Liver (tissue), 3 donors: ENCODE results near the gene SPAG16.

Experiments used
- MAX ChIP-seq: IDR thresholded peaks from 2 replicates; pipeline ENCODE4 v1.6.1; 2016; ENCODE audit warnings: antibody characterized with exemption
- RAD21 ChIP-seq, 2 donors: IDR thresholded peaks; 2 replicates each; pipeline ENCODE4 v1.6.1; 2016; ENCODE audit warnings: antibody characterized with exemption in 2 of 2, mild to moderate bottlenecking in 2 of 2
- TAF1 ChIP-seq: conservative IDR thresholded peaks from 2 replicates; pipeline ENCODE4 v1.6.1; 2016; ENCODE audit warnings: antibody characterized with exemption, mild to moderate bottlenecking
- TF ChIP-seq, protein P1 (sequence below): fragments of 150-350 bp; IDR thresholded peaks from 2 replicates; pipeline ENCODE4 v1.5.1; 2017; ENCODE audit warnings: improper control_type of control experiment, low read depth, low read length; ENCODE audit not compliant: missing input control
- TF ChIP-seq, protein P2 (sequence below): IDR thresholded peaks from 2 replicates; pipeline ENCODE4 v1.6.1; 2016; ENCODE audit warnings: antibody characterized with exemption, mild to moderate bottlenecking
- donor health status: healthy.
- donor health status: healthy.

DNA sequence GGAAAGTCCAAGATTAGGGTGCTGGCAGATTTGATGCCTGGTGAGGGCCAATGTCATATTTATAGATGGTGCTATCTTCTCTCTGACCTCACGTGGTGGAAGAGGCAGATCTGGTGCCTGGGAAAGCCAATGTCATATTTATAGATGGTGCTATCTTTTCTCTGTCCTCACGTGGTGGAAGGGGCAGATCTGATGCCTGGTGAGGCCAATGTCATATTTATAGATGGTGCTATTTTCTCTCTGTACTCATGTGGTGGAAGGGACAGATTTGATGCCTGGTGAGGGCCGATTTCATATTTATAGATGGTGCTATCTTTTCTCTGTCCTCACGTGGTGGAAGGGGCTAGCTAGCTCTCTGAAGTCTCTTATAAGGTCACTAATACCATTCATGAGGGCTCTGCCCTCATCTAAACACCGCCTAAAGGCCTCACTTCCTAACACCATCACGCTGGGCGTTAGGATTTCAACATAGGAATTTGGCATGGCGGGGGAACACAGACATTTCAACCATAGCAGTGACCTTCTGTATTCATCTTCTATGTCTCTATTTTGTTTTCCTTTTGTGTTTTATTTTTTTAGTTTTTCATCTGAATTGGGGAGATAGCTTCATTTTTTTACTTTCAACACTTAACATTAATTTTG, 278.4 kb downstream of the SPAG16 start:
- TF ChIP-seq, protein P1, sequence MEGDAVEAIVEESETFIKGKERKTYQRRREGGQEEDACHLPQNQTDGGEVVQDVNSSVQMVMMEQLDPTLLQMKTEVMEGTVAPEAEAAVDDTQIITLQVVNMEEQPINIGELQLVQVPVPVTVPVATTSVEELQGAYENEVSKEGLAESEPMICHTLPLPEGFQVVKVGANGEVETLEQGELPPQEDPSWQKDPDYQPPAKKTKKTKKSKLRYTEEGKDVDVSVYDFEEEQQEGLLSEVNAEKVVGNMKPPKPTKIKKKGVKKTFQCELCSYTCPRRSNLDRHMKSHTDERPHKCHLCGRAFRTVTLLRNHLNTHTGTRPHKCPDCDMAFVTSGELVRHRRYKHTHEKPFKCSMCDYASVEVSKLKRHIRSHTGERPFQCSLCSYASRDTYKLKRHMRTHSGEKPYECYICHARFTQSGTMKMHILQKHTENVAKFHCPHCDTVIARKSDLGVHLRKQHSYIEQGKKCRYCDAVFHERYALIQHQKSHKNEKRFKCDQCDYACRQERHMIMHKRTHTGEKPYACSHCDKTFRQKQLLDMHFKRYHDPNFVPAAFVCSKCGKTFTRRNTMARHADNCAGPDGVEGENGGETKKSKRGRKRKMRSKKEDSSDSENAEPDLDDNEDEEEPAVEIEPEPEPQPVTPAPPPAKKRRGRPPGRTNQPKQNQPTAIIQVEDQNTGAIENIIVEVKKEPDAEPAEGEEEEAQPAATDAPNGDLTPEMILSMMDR, result no peak
- TF ChIP-seq TAF1 (no peak), RAD21 (IDR thresholded peaks at IDR 0.05) (no peak), MAX (no peak)
- TF ChIP-seq, protein P2, sequence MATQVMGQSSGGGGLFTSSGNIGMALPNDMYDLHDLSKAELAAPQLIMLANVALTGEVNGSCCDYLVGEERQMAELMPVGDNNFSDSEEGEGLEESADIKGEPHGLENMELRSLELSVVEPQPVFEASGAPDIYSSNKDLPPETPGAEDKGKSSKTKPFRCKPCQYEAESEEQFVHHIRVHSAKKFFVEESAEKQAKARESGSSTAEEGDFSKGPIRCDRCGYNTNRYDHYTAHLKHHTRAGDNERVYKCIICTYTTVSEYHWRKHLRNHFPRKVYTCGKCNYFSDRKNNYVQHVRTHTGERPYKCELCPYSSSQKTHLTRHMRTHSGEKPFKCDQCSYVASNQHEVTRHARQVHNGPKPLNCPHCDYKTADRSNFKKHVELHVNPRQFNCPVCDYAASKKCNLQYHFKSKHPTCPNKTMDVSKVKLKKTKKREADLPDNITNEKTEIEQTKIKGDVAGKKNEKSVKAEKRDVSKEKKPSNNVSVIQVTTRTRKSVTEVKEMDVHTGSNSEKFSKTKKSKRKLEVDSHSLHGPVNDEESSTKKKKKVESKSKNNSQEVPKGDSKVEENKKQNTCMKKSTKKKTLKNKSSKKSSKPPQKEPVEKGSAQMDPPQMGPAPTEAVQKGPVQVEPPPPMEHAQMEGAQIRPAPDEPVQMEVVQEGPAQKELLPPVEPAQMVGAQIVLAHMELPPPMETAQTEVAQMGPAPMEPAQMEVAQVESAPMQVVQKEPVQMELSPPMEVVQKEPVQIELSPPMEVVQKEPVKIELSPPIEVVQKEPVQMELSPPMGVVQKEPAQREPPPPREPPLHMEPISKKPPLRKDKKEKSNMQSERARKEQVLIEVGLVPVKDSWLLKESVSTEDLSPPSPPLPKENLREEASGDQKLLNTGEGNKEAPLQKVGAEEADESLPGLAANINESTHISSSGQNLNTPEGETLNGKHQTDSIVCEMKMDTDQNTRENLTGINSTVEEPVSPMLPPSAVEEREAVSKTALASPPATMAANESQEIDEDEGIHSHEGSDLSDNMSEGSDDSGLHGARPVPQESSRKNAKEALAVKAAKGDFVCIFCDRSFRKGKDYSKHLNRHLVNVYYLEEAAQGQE, result no peak
